Measurements from ENCODE around the gene B4GALT7.
"Not testable (repeated sequence)": the region's sequence is repeated elsewhere in the genome, so short reads cannot be mapped to it uniquely, and the experiment has no call there.

Gene B4GALT7

DNA sequence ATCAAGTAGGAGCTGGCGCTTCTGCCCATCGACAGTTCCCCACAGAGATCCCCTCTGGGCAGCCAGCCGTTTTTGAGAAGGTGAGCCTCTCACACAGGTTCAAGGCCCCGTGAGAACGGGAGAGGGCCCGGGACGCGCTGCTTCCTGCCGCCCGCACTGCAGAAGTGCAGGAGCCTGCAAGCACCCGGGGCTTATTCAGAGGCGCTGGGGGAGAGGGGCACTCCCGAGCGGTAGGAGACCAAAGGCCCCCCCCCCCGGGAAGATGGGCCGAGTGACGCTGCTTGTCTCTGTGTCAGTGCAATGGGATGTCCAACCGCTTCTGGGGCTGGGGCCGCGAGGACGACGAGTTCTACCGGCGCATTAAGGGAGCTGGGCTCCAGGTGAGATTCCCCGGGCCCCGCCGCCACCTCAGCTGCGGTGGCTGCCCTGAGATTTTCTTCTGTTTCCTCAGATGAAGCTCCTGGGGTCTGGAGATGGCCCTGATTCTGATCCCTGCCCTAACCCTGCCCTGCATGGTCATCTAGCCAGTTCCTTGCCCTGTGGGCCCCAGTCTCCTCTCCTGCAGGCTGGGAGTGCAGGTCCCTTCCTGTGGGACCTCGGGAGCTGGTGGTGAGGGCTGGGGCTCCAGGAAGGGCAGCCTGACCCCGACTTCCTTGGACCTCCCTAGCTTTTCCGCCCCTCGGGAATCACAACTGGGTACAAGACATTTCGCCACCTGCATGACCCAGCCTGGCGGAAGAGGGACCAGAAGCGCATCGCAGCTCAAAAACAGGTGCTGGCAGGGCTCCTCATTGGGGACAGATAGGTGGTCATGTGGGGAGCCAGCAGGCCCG is 8.5 kb downstream of the B4GALT7 start:
- Histone ChIP-seq H3K36me3 (ENCODE audit: control insufficient read depth, insufficient read depth, low read length) (no peaks in the 10 kb centered on the region), H3K4me3 (ENCODE audit: insufficient read depth, low read depth, low read length) (no peak overlapping the region), H3K9me3 (ENCODE audit: control insufficient read depth, low read length) (no peaks in the 10 kb centered on the region), H3K27ac (ENCODE audit: insufficient read depth, low read depth, low read length, poor library complexity, severe bottlenecking) (no peak overlapping the region), H3K27me3 (ENCODE audit: control insufficient read depth, insufficient read depth, low read length, poor library complexity, severe bottlenecking) (no peaks in the 10 kb centered on the region), H3K4me1 (ENCODE audit: control insufficient read depth, insufficient read depth, low read length) (peaks cover 6% of the 10 kb centered on the region)
- WGBS, 2 experiments, result 91% methylated on average over 37 of the region's 37 CpGs

DNA sequence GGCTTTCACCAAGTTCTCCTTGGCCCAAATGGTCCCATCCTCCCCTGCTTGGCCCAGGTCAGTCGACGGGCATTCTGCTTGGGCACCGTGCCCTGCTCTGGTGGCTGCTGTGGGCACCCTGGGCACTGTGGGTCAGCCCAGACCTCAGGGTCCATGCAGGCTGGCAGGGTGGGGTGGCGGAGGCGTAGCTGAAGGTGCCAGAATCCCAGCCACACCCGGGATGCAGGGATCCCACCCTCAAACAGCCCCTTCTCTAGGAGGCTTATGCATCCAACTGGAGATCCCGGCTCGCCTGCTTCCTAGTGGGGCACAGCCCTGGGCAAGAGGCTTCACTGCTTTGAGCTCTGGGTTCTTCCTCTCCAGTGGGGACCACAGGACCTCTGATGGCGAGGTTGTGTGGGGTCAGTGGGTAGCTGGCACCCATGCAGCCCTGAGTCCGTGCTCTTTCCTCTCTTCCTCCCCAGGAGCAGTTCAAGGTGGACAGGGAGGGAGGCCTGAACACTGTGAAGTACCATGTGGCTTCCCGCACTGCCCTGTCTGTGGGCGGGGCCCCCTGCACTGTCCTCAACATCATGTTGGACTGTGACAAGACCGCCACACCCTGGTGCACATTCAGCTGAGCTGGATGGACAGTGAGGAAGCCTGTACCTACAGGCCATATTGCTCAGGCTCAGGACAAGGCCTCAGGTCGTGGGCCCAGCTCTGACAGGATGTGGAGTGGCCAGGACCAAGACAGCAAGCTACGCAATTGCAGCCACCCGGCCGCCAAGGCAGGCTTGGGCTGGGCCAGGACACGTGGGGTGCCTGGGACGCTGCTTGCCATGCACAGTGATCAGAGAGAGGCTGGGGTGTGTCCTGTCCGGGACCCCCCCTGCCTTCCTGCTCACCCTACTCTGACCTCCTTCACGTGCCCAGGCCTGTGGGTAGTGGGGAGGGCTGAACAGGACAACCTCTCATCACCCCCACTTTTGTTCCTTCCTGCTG is 9.4 kb downstream of the B4GALT7 start:
- H3K9me3 ChIP-seq (ENCODE audit: control insufficient read depth, low read length), result no peaks in the 10 kb centered on the region
- WGBS, 2 experiments, result 93 to 94% methylated on average over 21 of the region's 21 CpGs
- H3K36me3 ChIP-seq (ENCODE audit: control insufficient read depth, insufficient read depth, low read length), result no peaks in the 10 kb centered on the region
- peaks cover 6% of the 10 kb centered on the region for H3K4me1 ChIP-seq (ENCODE audit: control insufficient read depth, insufficient read depth, low read length)
- H3K27ac ChIP-seq (ENCODE audit: insufficient read depth, low read depth, low read length, poor library complexity, severe bottlenecking), result no peak overlapping the region
- H3K4me3 ChIP-seq (ENCODE audit: insufficient read depth, low read depth, low read length), result no peak overlapping the region
- no peaks in the 10 kb centered on the region for H3K27me3 ChIP-seq (ENCODE audit: control insufficient read depth, insufficient read depth, low read length, poor library complexity, severe bottlenecking)

DNA sequence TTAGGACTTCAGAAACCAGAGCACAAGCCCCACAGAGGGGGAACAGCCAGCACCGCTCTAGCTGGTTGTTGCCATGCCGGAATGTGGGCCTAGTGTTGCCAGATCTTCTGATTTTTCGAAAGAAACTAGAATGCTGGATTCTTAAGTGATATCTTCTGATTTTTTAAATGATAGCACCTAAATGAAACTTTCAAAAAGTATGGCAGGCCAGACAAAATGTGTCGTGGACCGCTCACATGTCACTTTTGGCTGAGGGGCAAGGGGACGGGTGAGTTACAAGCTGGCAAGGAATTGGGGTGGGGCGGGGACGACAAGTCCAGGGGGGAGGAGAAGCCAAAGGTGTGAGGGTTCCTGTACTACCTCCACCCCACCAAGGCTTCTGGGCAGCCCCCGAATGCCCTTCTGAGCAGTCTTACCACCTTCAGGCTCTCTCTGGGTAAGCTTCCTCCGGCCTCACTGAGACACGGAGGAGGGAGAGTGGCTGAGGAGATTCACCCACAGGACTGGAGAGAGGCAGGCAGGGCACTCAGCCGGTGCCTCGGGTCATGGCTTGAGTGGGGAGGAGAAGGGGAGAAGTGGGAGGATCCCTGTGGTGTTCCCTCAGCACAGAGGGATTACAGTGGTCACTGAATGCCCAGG is 10.3 kb downstream of the B4GALT7 start:
- no peak overlapping the region for H3K4me3 ChIP-seq (ENCODE audit: insufficient read depth, low read depth, low read length)
- no peaks in the 10 kb centered on the region for H3K27me3 ChIP-seq (ENCODE audit: control insufficient read depth, insufficient read depth, low read length, poor library complexity, severe bottlenecking)
- H3K36me3 ChIP-seq (ENCODE audit: control insufficient read depth, insufficient read depth, low read length), result no peaks in the 10 kb centered on the region
- peaks cover 6% of the 10 kb centered on the region for H3K4me1 ChIP-seq (ENCODE audit: control insufficient read depth, insufficient read depth, low read length)
- H3K9me3 ChIP-seq (ENCODE audit: control insufficient read depth, low read length), result no peaks in the 10 kb centered on the region
- WGBS, 2 experiments, result 85 to 86% methylated on average over 11 to 12 of the region's 13 CpGs
- no peak overlapping the region for H3K27ac ChIP-seq (ENCODE audit: insufficient read depth, low read depth, low read length, poor library complexity, severe bottlenecking)

DNA sequence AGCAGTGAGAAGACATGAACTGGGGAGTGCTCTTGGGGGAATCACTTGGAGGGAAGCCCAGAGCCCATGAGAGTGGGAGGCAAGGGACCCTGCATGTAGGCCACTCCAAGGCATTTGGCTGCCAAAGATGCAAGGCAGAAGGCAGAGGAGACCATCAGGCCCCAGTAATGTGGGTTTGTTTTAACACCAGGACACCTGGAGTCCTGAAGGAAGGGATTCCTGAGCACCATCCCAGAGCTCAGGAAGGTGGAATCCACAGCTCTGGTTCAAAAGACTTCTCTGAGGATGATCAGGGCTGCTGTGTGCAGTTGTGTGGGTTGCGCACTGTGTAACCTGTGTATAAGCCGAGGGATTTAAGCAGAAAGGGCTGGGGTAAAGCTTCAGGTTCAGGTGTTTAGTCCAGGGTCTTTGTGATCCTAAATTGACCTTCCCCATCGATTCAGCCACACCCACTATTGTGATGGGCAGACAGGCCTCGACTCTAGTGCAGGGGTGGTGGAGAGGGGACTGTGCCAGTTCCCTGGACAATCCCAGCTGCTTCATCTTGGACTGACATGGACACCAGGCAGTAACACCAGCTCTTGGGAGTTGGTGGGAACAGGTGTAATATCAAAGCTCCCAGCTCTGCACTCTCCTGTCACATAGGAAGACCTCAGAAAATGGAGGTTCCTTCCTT is 11.0 kb downstream of the B4GALT7 start:
- H3K36me3 ChIP-seq (ENCODE audit: control insufficient read depth, insufficient read depth, low read length), result no peaks in the 10 kb centered on the region
- H3K9me3 ChIP-seq (ENCODE audit: control insufficient read depth, low read length), result no peaks in the 10 kb centered on the region
- H3K27ac ChIP-seq (ENCODE audit: insufficient read depth, low read depth, low read length, poor library complexity, severe bottlenecking), result no peak overlapping the region
- H3K4me3 ChIP-seq (ENCODE audit: insufficient read depth, low read depth, low read length), result no peak overlapping the region
- WGBS, 2 experiments, result 87% methylated on average over 4 of the region's 4 CpGs
- H3K27me3 ChIP-seq (ENCODE audit: control insufficient read depth, insufficient read depth, low read length, poor library complexity, severe bottlenecking), result no peaks in the 10 kb centered on the region
- peaks cover 6% of the 10 kb centered on the region for H3K4me1 ChIP-seq (ENCODE audit: control insufficient read depth, insufficient read depth, low read length)

DNA sequence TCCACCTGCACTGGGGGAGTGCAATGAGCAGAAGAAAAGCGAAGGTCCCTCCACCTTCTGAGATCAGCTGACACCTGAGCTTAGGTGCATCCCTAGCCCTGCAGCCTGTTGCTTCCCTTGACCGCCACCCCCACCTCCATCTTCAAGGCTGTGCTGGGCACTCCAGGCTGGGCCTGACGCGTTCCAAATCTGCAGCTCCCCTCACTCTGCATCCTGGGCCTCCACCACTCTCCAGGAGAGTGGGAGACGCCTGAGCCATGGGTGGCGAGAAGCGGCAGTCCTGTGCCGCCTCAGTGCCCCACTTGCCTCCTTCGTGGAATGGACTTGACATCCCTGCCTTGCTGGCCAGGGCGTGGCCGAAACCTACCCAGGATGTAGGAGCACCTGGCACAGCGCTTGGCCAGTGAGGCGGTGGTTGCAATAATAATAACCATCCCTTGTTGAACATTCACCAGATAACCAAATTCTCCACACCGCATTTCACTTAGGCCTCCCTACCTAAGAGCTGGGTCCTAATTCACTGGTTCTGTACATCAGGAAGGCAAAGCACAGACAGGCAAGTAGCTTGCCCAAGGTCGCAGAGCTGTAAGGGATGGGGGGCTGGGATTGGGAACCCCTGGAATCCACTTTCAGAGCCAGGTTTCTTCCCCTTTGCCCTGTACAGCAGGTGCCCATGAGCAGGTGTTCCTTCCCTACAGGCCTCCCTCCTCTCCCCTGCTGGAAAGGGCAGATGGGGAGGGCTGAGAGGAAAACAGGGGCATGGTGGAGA is 11.7 kb downstream of the B4GALT7 start:
- H3K36me3 ChIP-seq (ENCODE audit: control insufficient read depth, insufficient read depth, low read length), result no peaks in the 10 kb centered on the region
- H3K27me3 ChIP-seq (ENCODE audit: control insufficient read depth, insufficient read depth, low read length, poor library complexity, severe bottlenecking), result no peaks in the 10 kb centered on the region
- no peaks in the 10 kb centered on the region for H3K9me3 ChIP-seq (ENCODE audit: control insufficient read depth, low read length)
- no peak overlapping the region for H3K4me3 ChIP-seq (ENCODE audit: insufficient read depth, low read depth, low read length)
- no peak overlapping the region for H3K27ac ChIP-seq (ENCODE audit: insufficient read depth, low read depth, low read length, poor library complexity, severe bottlenecking)
- 95% methylated on average over 15 of the region's 15 CpGs for WGBS, 2 experiments
- peaks cover 6% of the 10 kb centered on the region for H3K4me1 ChIP-seq (ENCODE audit: control insufficient read depth, insufficient read depth, low read length)

DNA sequence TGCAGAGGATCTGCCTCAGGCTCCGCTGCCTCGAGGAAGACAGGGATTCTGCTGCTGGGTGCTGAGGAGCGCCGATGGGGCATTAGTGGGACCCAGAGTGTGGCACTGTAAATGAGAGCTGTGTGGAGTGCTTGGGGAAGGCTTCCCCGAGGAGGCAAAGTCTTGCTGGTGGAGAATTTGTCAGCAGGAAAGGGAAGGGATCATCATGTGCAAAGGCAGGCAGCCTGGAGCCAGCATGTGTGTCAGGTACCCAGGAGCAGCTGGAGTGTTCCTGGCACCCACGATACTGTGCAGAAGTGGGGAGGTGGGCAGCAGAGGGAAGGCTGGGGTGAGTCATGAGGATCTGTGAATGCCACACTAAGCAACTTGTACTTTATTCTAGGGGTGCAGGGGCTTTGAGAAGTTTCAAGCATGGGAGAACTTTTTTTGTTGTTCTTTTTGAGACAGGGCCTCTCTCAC is 12.3 kb downstream of the B4GALT7 start:
- H3K27ac ChIP-seq (ENCODE audit: insufficient read depth, low read depth, low read length, poor library complexity, severe bottlenecking), result no peak overlapping the region
- H3K4me1 ChIP-seq (ENCODE audit: control insufficient read depth, insufficient read depth, low read length), result peaks cover 6% of the 10 kb centered on the region
- 87 to 88% methylated on average over 6 of the region's 6 CpGs for WGBS, 2 experiments
- no peaks in the 10 kb centered on the region for H3K36me3 ChIP-seq (ENCODE audit: control insufficient read depth, insufficient read depth, low read length)
- H3K27me3 ChIP-seq (ENCODE audit: control insufficient read depth, insufficient read depth, low read length, poor library complexity, severe bottlenecking), result no peaks in the 10 kb centered on the region
- H3K4me3 ChIP-seq (ENCODE audit: insufficient read depth, low read depth, low read length), result no peak overlapping the region
- H3K9me3 ChIP-seq (ENCODE audit: control insufficient read depth, low read length), result no peaks in the 10 kb centered on the region

DNA sequence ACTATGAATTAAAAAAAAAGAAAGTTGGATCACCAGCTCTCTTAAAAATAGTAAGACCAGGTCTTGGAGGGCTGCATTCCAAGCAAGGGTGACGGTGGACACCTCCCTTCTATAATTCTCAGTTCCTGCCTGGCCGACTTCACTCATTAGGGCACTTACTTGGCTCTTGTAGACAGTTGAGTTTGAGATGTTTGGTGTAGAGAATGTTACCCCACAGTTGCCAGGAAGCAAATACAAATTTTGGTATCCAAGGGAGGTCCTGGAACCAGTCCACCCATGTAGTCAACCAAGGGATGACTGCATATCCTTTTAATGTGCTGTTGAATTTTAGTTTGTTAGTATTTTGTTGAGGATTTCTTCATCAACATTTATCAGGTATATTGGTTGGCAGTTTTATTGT is 20.6 kb downstream of the B4GALT7 start:
- WGBS, 2 experiments, result 95 to 100% methylated on average over 2 of the region's 2 CpGs

DNA sequence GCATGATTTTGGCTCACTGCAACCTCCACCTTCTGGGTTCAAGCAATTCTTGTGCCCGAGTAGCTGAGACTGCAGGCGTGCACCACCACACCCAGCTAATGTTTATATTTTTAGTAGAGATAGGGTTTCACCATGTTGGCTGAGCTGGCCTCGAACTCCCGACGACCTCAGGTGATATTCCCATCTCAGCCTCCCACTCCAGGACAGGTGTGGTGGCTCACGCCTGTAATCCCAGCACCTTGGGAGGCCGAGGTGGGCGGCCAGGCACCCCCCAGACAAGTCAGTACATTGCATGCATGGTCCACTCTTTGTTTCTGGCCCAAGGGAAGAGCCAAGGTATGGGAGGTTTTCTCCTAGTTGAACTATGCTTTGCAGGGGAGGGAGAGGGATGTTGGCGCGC is 24.2 kb downstream of the B4GALT7 start:
- not testable (repeated sequence) for H3K4me3 ChIP-seq (ENCODE audit: insufficient read depth, low read depth, low read length); H3K27me3 ChIP-seq (ENCODE audit: control insufficient read depth, insufficient read depth, low read length, poor library complexity, severe bottlenecking); H3K9me3 ChIP-seq (ENCODE audit: control insufficient read depth, low read length); H3K4me1 ChIP-seq (ENCODE audit: control insufficient read depth, insufficient read depth, low read length); H3K27ac ChIP-seq (ENCODE audit: insufficient read depth, low read depth, low read length, poor library complexity, severe bottlenecking); H3K36me3 ChIP-seq (ENCODE audit: control insufficient read depth, insufficient read depth, low read length)
- WGBS, 2 experiments, result 93 to 95% methylated on average over 9 to 10 of the region's 10 CpGs

More for the DNA sequence above, 20.6 kb downstream of the B4GALT7 start:
- no peaks in the 10 kb centered on the region for H3K4me1 ChIP-seq (ENCODE audit: control insufficient read depth, insufficient read depth, low read length)
- no peaks in the 10 kb centered on the region for H3K36me3 ChIP-seq (ENCODE audit: control insufficient read depth, insufficient read depth, low read length)
- no peaks in the 10 kb centered on the region for H3K9me3 ChIP-seq (ENCODE audit: control insufficient read depth, low read length)
- no peaks in the 10 kb centered on the region for H3K27me3 ChIP-seq (ENCODE audit: control insufficient read depth, insufficient read depth, low read length, poor library complexity, severe bottlenecking)
- H3K27ac ChIP-seq (ENCODE audit: insufficient read depth, low read depth, low read length, poor library complexity, severe bottlenecking), result no peak overlapping the region
- no peak overlapping the region for H3K4me3 ChIP-seq (ENCODE audit: insufficient read depth, low read depth, low read length)

DNA sequence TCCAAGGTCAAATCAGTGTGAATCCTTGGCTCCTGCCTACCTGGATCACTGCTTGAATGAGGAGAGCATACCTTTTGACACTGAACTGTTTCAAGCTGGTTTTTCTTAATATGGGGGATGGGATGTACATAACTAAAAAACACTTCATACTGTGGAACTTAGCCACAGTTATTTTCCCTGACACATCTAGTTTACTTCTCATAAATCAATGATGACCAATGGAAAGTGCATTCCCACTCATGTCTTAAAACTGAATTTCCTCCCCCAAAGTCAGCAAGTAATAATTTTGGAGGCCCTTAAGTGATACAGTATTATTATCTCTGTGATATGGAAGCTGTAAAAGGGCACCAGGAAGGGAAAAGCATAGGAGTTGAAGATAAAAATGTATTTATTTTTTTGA is 30.3 kb downstream of the B4GALT7 start:
- H3K27ac ChIP-seq (ENCODE audit: insufficient read depth, low read depth, low read length, poor library complexity, severe bottlenecking); H3K4me3 ChIP-seq (ENCODE audit: insufficient read depth, low read depth, low read length); H3K36me3 ChIP-seq (ENCODE audit: control insufficient read depth, insufficient read depth, low read length); H3K27me3 ChIP-seq (ENCODE audit: control insufficient read depth, insufficient read depth, low read length, poor library complexity, severe bottlenecking); H3K4me1 ChIP-seq (ENCODE audit: control insufficient read depth, insufficient read depth, low read length); H3K9me3 ChIP-seq (ENCODE audit: control insufficient read depth, low read length): not testable (repeated sequence)

Measured in ectodermal cell (in vitro differentiated cells).